Left cardiac atrium (tissue), 4 donors: Measurements from ENCODE around the gene CDC42BPB. TPM values are rescaled to one million over a fixed set of nuclear protein-coding genes. Genes with fewer than 3 reads are reported as not detected.
"Not testable (repeated sequence)": the region's sequence is repeated elsewhere in the genome, so short reads cannot be mapped to it uniquely, and the experiment has no call there.

Source experiments
- ATAC-seq, 2 donors: fragments of 200-7000 bp; cut with Tn5 transposase; one replicate each; pipeline ENCODE4 v1.9.1; 2020; ENCODE audit warnings: mild to moderate bottlenecking in 2 of 2, moderate library complexity in 2 of 2
- DNase-seq: peaks from one replicate; pipeline ENCODE4 v3.0.0-alpha.2; 2020
- intact Hi-C, 2 donors: fragments of 100-400 bp; cut with DNase I; formaldehyde crosslinking; loops; one replicate each; pipeline versions ENCODE4 v1.14.1 to v1.15.1; 2022 to 2023
- total RNA-seq, 2 donors: library from RNA; stranded (reverse); fragmentation: NEBNext Ultra II Directional; extraction: Animal tissue kit (Norgen Biotek cat#: 25700); gene quantifications; one replicate each; pipeline ENCODE4 v1.2.1, GENCODE V29; 2021
- donor health status: DM: no; HTN: yes; CAD: no.
- donor health status: DM: no; HTN: yes; CAD: no; lungs with severe emphysema.
- donor health status: DM: yes; HTN: yes; CAD: no.
- donor health status: Dilated cardiomyopathy.

Gene CDC42BPB
- total RNA-seq, 2 donors from 2014 or later = 57.3 to 79.2 TPM

GRCh38 chr14:103026988-103027387 is 30.4 kb downstream of the CDC42BPB start:
- no peak for DNase-seq
- intact Hi-C loops = no loop called here
- ATAC-seq = no peak

GRCh38 chr14:103026196-103026595 is 31.2 kb downstream of the CDC42BPB start:
- intact Hi-C loops, ATAC-seq, DNase-seq: not testable (repeated sequence)

GRCh38 chr14:103023881-103024473 is 33.4 kb downstream of the CDC42BPB start:
- intact Hi-C loops = no loop called here
- DNase-seq (peak; percentile 66), ATAC-seq (peak; percentile 46 to 76)

- ATAC-seq (no peak), DNase-seq (no peak)
- intact Hi-C loops = no loop called here
Measured at GRCh38 chr14:103022685-103023044, 34.7 kb downstream of the CDC42BPB start.

GRCh38 chr14:103022002-103022684 is 35.2 kb downstream of the CDC42BPB start:
- DNase-seq (no peak), ATAC-seq (peak in 1 of 2 donors; percentile 6)
- intact Hi-C loops = no loop called here

GRCh38 chr14:103021684-103022001 is 35.7 kb downstream of the CDC42BPB start:
- intact Hi-C loops = no loop called here
- ATAC-seq (no peak), DNase-seq (no peak)

GRCh38 chr14:103020271-103021170 is 36.8 kb downstream of the CDC42BPB start:
- intact Hi-C loops = no loop called here
- no peak for DNase-seq

GRCh38 chr14:103019826-103020225 is 37.5 kb downstream of the CDC42BPB start:
- intact Hi-C loops = no loop called here
- DNase-seq (no peak), ATAC-seq (no peak)

More at GRCh38 chr14:103020271-103021170, 36.8 kb downstream of the CDC42BPB start:
- ATAC-seq = peak in 1 of 2 donors; percentile 38

- ATAC-seq (no peak), DNase-seq (no peak)
- intact Hi-C loops = no loop called here
Measured at GRCh38 chr14:103019236-103019635, 38.1 kb downstream of the CDC42BPB start.

- ATAC-seq (no peak), DNase-seq (no peak)
- intact Hi-C loops = no loop called here
Measured at GRCh38 chr14:103016594-103016993, 40.8 kb downstream of the CDC42BPB start.

- intact Hi-C loops = no loop called here
- ATAC-seq (peak; percentile 20 to 53), DNase-seq (no peak)
Measured at GRCh38 chr14:103016071-103016470, 41.3 kb downstream of the CDC42BPB start.

- no peak for DNase-seq
- intact Hi-C loops = no loop called here
- ATAC-seq = no peak
Measured at GRCh38 chr14:103015426-103015825, 41.9 kb downstream of the CDC42BPB start.

GRCh38 chr14:103014466-103015228 is 42.7 kb downstream of the CDC42BPB start:
- no peak for DNase-seq
- no peak for ATAC-seq
- intact Hi-C loops = no loop called here

GRCh38 chr14:103013028-103013427 is 44.3 kb downstream of the CDC42BPB start:
- no peak for ATAC-seq
- no peak for DNase-seq
- intact Hi-C loops = no loop called here

GRCh38 chr14:103009559-103009958 is 47.8 kb downstream of the CDC42BPB start:
- ATAC-seq = no peak
- no peak for DNase-seq
- intact Hi-C loops = no loop called here

GRCh38 chr14:103008768-103009357 is 48.5 kb downstream of the CDC42BPB start:
- intact Hi-C loops = no loop called here
- peak in 1 of 2 donors; percentile 34 for ATAC-seq
- peak; percentile 64 for DNase-seq

- DNase-seq = no peak
- no peak for ATAC-seq
- intact Hi-C loops = no loop called here
Measured at GRCh38 chr14:103008126-103008525, 49.2 kb downstream of the CDC42BPB start.

GRCh38 chr14:103007555-103007954 is 49.8 kb downstream of the CDC42BPB start:
- peak; percentile 48 to 74 for ATAC-seq
- peak; percentile 76 for DNase-seq
- intact Hi-C loops = no loop called here

GRCh38 chr14:103006991-103007520 is 50.3 kb downstream of the CDC42BPB start:
- intact Hi-C loops = no loop called here
- ATAC-seq = no peak

More at GRCh38 chr14:103006991-103007520, 50.3 kb downstream of the CDC42BPB start:
- no peak for DNase-seq
